Lower leg skin (tissue), 3 donors: ENCODE data around the gene GOLPH3.

Experiments used
- POLR2A ChIP-seq, 2 donors: fragments of 450-650 bp; IDR thresholded peaks; one replicate each; pipeline ENCODE4 v1.6.1; 2016 to 2017; ENCODE audit warnings: antibody characterized with exemption in 2 of 2, mild to moderate bottlenecking in 1 of 2, moderate library complexity in 1 of 2
- TF ChIP-seq, protein P1 (sequence below), 3 donors: fragments of 450-650 bp; IDR thresholded peaks; one replicate each; pipeline ENCODE4 v1.5.1; 2016; ENCODE audit warnings: antibody characterized with exemption in 3 of 3, mild to moderate bottlenecking in 3 of 3, moderate library complexity in 2 of 3

DNA sequence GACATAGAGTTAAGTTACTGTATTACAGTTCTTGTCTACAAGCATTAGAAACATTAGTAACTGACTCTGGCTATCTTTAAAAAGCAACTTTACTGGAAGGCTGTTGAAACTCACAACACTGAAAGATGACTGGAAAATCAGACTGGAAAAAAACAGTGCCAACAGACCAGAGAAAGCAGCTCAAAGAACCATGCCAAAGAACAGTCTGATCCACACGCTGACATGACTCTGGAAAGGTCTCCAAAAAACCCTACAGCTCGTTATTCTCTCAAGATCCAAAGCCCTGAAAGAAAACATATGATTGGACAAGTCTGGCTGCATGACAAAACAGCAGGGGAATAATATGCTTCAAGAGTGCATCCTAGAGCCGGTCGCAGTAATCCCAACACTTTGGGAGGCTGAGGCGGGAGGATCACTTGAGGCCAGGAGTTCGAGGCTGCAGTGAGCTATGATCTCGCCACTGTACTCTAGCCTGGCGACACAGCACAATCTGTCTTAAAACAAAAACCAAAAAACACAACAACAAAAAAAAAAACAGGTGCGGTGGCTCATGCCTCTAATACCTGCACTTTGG lies 5.6 kb downstream of the GOLPH3 start:
- TF ChIP-seq, protein P1, sequence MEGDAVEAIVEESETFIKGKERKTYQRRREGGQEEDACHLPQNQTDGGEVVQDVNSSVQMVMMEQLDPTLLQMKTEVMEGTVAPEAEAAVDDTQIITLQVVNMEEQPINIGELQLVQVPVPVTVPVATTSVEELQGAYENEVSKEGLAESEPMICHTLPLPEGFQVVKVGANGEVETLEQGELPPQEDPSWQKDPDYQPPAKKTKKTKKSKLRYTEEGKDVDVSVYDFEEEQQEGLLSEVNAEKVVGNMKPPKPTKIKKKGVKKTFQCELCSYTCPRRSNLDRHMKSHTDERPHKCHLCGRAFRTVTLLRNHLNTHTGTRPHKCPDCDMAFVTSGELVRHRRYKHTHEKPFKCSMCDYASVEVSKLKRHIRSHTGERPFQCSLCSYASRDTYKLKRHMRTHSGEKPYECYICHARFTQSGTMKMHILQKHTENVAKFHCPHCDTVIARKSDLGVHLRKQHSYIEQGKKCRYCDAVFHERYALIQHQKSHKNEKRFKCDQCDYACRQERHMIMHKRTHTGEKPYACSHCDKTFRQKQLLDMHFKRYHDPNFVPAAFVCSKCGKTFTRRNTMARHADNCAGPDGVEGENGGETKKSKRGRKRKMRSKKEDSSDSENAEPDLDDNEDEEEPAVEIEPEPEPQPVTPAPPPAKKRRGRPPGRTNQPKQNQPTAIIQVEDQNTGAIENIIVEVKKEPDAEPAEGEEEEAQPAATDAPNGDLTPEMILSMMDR (IDR thresholded peaks at IDR 0.05): no peak
- no peak for TF ChIP-seq POLR2A (IDR thresholded peaks at IDR 0.05)
